ENCODE measurements around the gene SFXN5. TPM values are rescaled to one million over a fixed set of nuclear protein-coding genes. Genes with fewer than 3 reads are reported as not detected.

Gene SFXN5
- total RNA-seq, 1 donor: 8.9 TPM

GRCh38 chr2:73006969-73007710 is 64.4 kb downstream of the SFXN5 start:
- no peaks in the 10 kb centered on the region for H3K9me3 ChIP-seq (ENCODE audit: low read depth, low read length)
- H3K4me3 ChIP-seq (ENCODE audit: low read length): no peak overlapping the region
- H3K4me1 ChIP-seq (ENCODE audit: insufficient read depth, low read length): no peaks in the 10 kb centered on the region
- H3K27me3 ChIP-seq (ENCODE audit: insufficient read depth, low read length): no peaks in the 10 kb centered on the region

DNA sequence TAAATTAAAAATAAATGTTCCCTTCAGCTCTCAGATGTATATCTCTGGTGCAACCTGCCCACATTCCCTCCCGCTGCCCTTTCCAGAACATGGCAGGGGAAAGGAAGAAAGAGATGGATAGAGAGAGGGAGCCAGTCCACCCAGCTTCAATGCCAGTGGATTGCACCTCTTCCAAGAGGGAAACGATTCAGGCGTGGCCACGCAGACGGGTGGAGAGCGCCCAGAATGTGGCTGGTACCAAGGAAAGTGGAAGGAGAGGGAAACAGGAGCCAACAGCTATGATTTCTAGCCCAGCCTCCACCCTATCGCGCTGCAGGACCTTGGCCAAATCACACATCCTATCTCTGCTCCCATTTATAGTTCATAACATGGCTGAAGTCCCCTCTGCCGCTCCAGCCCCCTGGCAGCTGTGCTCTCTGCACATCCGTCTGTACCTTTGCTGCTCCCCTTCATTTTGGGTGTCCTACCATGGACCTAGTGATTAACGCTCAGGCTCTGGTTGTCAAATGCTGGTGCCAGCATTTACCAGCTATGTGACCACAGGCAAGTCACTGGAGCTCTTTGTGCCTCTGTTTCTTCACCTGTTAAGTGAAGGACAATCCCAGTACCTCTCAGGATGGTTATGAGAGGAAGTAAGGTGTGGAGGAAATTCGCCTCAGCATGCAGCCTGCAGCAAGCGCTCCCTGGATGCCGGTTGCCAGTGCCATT is 66.5 kb downstream of the SFXN5 start:
- Histone ChIP-seq H3K9me3 (ENCODE audit: low read depth, low read length) (no peaks in the 10 kb centered on the region), H3K4me3 (ENCODE audit: low read length) (no peak overlapping the region), H3K4me1 (ENCODE audit: insufficient read depth, low read length) (no peaks in the 10 kb centered on the region), H3K27me3 (ENCODE audit: insufficient read depth, low read length) (no peaks in the 10 kb centered on the region)

DNA sequence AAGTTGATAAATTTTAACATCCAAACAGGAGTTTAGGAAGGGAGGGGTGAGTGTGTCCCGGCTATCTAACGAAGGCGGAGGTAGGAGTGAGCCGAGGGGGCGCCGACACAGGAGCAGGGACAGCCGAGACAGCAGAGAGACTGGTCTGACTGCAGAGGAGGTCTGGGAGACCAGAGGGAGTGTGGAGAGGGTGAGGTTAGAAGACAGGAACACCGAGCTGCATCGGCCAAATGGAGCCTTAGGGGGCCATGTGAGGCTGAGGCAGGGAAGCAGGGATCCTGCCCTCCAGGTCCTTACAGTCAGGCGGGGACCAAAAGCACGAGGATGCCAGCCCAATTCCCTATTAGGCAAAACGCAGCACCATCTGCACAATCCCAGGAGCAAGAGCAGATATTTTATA is 67.0 kb downstream of the SFXN5 start:
- Histone ChIP-seq H3K27me3 (ENCODE audit: insufficient read depth, low read length) (no peaks in the 10 kb centered on the region), H3K9me3 (ENCODE audit: low read depth, low read length) (no peaks in the 10 kb centered on the region), H3K4me1 (ENCODE audit: insufficient read depth, low read length) (no peaks in the 10 kb centered on the region), H3K4me3 (ENCODE audit: low read length) (no peak overlapping the region)

GRCh38 chr2:73003027-73003426 is 68.5 kb downstream of the SFXN5 start:
- Histone ChIP-seq H3K4me3 (ENCODE audit: low read length) (no peak overlapping the region), H3K9me3 (ENCODE audit: low read depth, low read length) (no peaks in the 10 kb centered on the region), H3K27me3 (ENCODE audit: insufficient read depth, low read length) (no peaks in the 10 kb centered on the region), H3K4me1 (ENCODE audit: insufficient read depth, low read length) (no peaks in the 10 kb centered on the region)

DNA sequence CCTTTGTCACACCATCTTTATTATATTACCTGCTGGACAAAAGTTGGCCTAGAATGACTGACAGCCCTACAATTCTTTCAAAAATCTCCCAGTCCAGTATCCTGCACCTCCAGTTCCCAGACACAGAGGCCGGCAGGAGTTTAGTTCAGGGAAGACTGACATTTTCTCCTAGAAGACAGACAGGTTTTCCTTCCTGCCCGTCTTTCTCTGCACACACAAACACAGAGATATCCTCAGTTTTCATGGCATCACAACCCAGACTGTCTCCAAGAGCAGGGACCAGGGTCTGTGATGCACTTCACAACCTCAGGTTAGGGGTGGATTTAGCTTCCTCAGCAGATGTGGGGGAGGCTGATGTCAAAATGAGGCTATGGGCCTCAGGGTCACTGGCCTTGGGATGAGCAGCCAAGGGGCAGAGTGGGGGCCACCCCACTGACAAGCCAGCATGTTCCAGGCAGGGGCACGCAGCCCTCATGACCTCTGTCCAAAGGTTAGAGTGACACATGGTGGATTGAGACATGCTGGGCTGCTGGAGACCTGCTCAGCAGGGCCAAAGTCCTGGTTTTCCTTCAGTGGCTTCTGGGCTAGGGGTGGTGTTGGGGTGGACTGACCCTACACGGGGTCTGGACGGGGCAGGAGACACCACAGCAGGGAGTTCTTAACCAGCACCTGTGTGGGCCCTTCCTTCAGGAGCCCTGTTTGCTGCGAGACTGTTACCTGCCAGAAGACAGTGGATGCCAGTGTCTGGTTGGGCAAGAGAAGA is 70.5 kb downstream of the SFXN5 start:
- Histone ChIP-seq H3K4me1 (ENCODE audit: insufficient read depth, low read length) (no peaks in the 10 kb centered on the region), H3K9me3 (ENCODE audit: low read depth, low read length) (no peaks in the 10 kb centered on the region), H3K4me3 (ENCODE audit: low read length) (no peak overlapping the region), H3K27me3 (ENCODE audit: insufficient read depth, low read length) (no peaks in the 10 kb centered on the region)

- no peaks in the 10 kb centered on the region for H3K9me3 ChIP-seq (ENCODE audit: low read depth, low read length)
- no peaks in the 10 kb centered on the region for H3K4me1 ChIP-seq (ENCODE audit: insufficient read depth, low read length)
- no peak overlapping the region for H3K4me3 ChIP-seq (ENCODE audit: low read length)
- H3K27me3 ChIP-seq (ENCODE audit: insufficient read depth, low read length): no peaks in the 10 kb centered on the region
Observed at GRCh38 chr2:72999729-73000725, 71.5 kb downstream of the SFXN5 start.

- Histone ChIP-seq H3K27me3 (ENCODE audit: insufficient read depth, low read length) (no peaks in the 10 kb centered on the region), H3K4me3 (ENCODE audit: low read length) (no peak overlapping the region), H3K9me3 (ENCODE audit: low read depth, low read length) (no peaks in the 10 kb centered on the region), H3K4me1 (ENCODE audit: insufficient read depth, low read length) (no peaks in the 10 kb centered on the region)
Observed at GRCh38 chr2:72998724-72999123, 72.8 kb downstream of the SFXN5 start.

DNA sequence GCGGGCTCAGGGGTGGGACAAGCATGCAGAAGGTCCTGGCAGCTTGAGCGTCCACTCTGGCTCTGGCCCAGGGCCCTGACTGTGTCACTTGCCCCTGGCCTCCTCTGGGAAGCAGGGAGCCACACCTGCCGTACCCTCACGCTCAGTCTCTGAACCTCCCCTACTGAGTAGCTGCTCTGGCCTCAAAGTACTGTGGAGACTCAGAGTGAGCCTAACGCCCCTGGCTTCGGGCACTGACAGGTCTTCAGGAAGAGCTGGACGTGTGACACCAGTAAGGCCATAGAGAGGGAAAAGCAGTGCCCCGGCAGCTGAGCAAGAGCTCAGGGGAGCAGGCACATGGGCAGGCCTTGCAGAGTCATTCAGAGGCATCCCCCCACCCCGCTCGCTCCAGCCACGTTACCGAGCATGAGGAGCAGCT is 73.3 kb downstream of the SFXN5 start:
- Histone ChIP-seq H3K4me1 (ENCODE audit: insufficient read depth, low read length) (no peaks in the 10 kb centered on the region), H3K9me3 (ENCODE audit: low read depth, low read length) (no peaks in the 10 kb centered on the region), H3K4me3 (ENCODE audit: low read length) (no peak overlapping the region), H3K27me3 (ENCODE audit: insufficient read depth, low read length) (no peaks in the 10 kb centered on the region)

- Histone ChIP-seq H3K27me3 (ENCODE audit: insufficient read depth, low read length) (no peaks in the 10 kb centered on the region), H3K4me1 (ENCODE audit: insufficient read depth, low read length) (no peaks in the 10 kb centered on the region), H3K9me3 (ENCODE audit: low read depth, low read length) (no peaks in the 10 kb centered on the region), H3K4me3 (ENCODE audit: low read length) (no peak overlapping the region)
Observed at GRCh38 chr2:72996117-72996502, 75.4 kb downstream of the SFXN5 start.

- Histone ChIP-seq H3K4me1 (ENCODE audit: insufficient read depth, low read length) (no peaks in the 10 kb centered on the region), H3K27me3 (ENCODE audit: insufficient read depth, low read length) (no peaks in the 10 kb centered on the region), H3K9me3 (ENCODE audit: low read depth, low read length) (no peaks in the 10 kb centered on the region), H3K4me3 (ENCODE audit: low read length) (no peak overlapping the region)
Observed at GRCh38 chr2:72995430-72996116, 75.9 kb downstream of the SFXN5 start.

GRCh38 chr2:72994991-72995380 is 76.5 kb downstream of the SFXN5 start:
- H3K27me3 ChIP-seq (ENCODE audit: insufficient read depth, low read length): no peaks in the 10 kb centered on the region
- no peaks in the 10 kb centered on the region for H3K9me3 ChIP-seq (ENCODE audit: low read depth, low read length)
- H3K4me1 ChIP-seq (ENCODE audit: insufficient read depth, low read length): no peaks in the 10 kb centered on the region
- no peak overlapping the region for H3K4me3 ChIP-seq (ENCODE audit: low read length)

GRCh38 chr2:72994282-72994990 is 77.1 kb downstream of the SFXN5 start:
- Histone ChIP-seq H3K4me1 (ENCODE audit: insufficient read depth, low read length) (no peaks in the 10 kb centered on the region), H3K9me3 (ENCODE audit: low read depth, low read length) (no peaks in the 10 kb centered on the region), H3K4me3 (ENCODE audit: low read length) (no peak overlapping the region), H3K27me3 (ENCODE audit: insufficient read depth, low read length) (no peaks in the 10 kb centered on the region)

- H3K9me3 ChIP-seq (ENCODE audit: low read depth, low read length): no peaks in the 10 kb centered on the region
- H3K4me1 ChIP-seq (ENCODE audit: insufficient read depth, low read length): no peaks in the 10 kb centered on the region
- no peak overlapping the region for H3K4me3 ChIP-seq (ENCODE audit: low read length)
- no peaks in the 10 kb centered on the region for H3K27me3 ChIP-seq (ENCODE audit: insufficient read depth, low read length)
Observed at GRCh38 chr2:72993933-72994280, 77.6 kb downstream of the SFXN5 start.

Data from mononuclear cell (primary cell).